Activated T-cell treated with anti-CD3 and anti-CD28 coated beads, Interleukin-2, amount 50 U/mL, for 48 hours (primary cell): ENCODE results near the gene NEK2.
"Not testable (repeated sequence)": the region's sequence is repeated elsewhere in the genome, so short reads cannot be mapped to it uniquely, and the experiment has no call there.

Source experiments
- DNase-seq, 2 experiments: peaks; one replicate each; pipeline ENCODE4 v3.0.0-alpha.2; 2020

The NEK2 gene

GRCh38 chr1:211693911-211694310 is 18.5 kb upstream of the NEK2 start:
- DNase-seq, result not testable (repeated sequence)

GRCh38 chr1:211688421-211688820 is 13.0 kb upstream of the NEK2 start:
- no peak for DNase-seq

GRCh38 chr1:211687462-211688215 is 12.2 kb upstream of the NEK2 start:
- no peak for DNase-seq

- DNase-seq, result no peak
These were observed 10.4 kb upstream of the NEK2 start for GRCh38 chr1:211685823-211686222.

- DNase-seq, result no peak
These were observed 9.4 kb upstream of the NEK2 start for GRCh38 chr1:211684791-211685190.

- no peak for DNase-seq
These were observed 8.9 kb upstream of the NEK2 start for GRCh38 chr1:211684331-211684730.

GRCh38 chr1:211683396-211684297 is 8.2 kb upstream of the NEK2 start:
- no peak for DNase-seq

GRCh38 chr1:211682186-211682585 is 6.8 kb upstream of the NEK2 start:
- DNase-seq, result not testable (repeated sequence)

- DNase-seq, result peak; percentile 63 to 74
These were observed 5.4 kb upstream of the NEK2 start for GRCh38 chr1:211680752-211681327.

GRCh38 chr1:211677659-211678058 is 2.2 kb upstream of the NEK2 start:
- no peak for DNase-seq

GRCh38 chr1:211676761-211677160 is 1.3 kb upstream of the NEK2 start:
- DNase-seq, result no peak

GRCh38 chr1:211676106-211676583 is 724 bp upstream of the NEK2 start:
- no peak for DNase-seq

GRCh38 chr1:211667065-211667617 is 8.3 kb downstream of the NEK2 start:
- no peak for DNase-seq

GRCh38 chr1:211660718-211661222 is 14.7 kb downstream of the NEK2 start:
- DNase-seq, result no peak

- DNase-seq, result no peak
These were observed 18.7 kb downstream of the NEK2 start for GRCh38 chr1:211656728-211657127.

GRCh38 chr1:211654838-211655787 is 20.3 kb downstream of the NEK2 start:
- peak; percentile 88 to 90 for DNase-seq

GRCh38 chr1:211653959-211654496 is 21.4 kb downstream of the NEK2 start:
- no peak for DNase-seq

- no peak for DNase-seq
These were observed 22.1 kb downstream of the NEK2 start for GRCh38 chr1:211653293-211653692.

GRCh38 chr1:211652371-211652770 is 23.1 kb downstream of the NEK2 start:
- no peak for DNase-seq

GRCh38 chr1:211650904-211651303 is 24.5 kb downstream of the NEK2 start:
- no peak for DNase-seq
